Smooth muscle cell (in vitro differentiated cells): ENCODE data around the gene ASIC2. TPM values are rescaled to one million over a fixed set of nuclear protein-coding genes. Genes with fewer than 3 reads are reported as not detected.

Source experiments
- DNase-seq: peaks from one replicate; lab custom pipeline; 2025; ENCODE audit not compliant: unreplicated experiment; lab: John Stamatoyannopoulos, UW
- H2AFZ ChIP-seq: fragments of 200-600 bp; sonication (generic); 2 replicates; pipeline ENCODE4 v1.6.0; 2016; ENCODE audit warnings: antibody characterized with exemption, low read depth, mild to moderate bottlenecking
- H3F3A ChIP-seq: fragments of 200-600 bp; sonication (generic); 2 replicates; pipeline ENCODE4 v1.6.0; 2017; ENCODE audit warnings: antibody characterized with exemption, low read depth
- H3K27ac ChIP-seq: fragments of 200-600 bp; sonication (generic); 2 replicates; pipeline ENCODE4 v1.5.1; 2016; ENCODE audit warnings: low read depth, mild to moderate bottlenecking
- H3K27me3 ChIP-seq: fragments of 200-600 bp; sonication (generic); 2 replicates; pipeline ENCODE4 v1.6.1; 2016; ENCODE audit warnings: low read depth, mild to moderate bottlenecking
- H3K36me3 ChIP-seq: fragments of 200-600 bp; sonication (generic); 2 replicates; pipeline ENCODE4 v1.5.1; 2016; ENCODE audit warnings: low read depth
- H3K4me1 ChIP-seq: fragments of 200-600 bp; sonication (generic); 2 replicates; pipeline ENCODE4 v1.5.1; 2016; ENCODE audit warnings: low read depth
- H3K4me2 ChIP-seq: fragments of 200-600 bp; sonication (generic); 2 replicates; pipeline ENCODE4 v1.6.0; 2016; ENCODE audit warnings: mild to moderate bottlenecking
- H3K4me3 ChIP-seq: fragments of 200-600 bp; sonication (generic); 2 replicates; pipeline ENCODE4 v1.5.1; 2016; ENCODE audit warnings: mild to moderate bottlenecking
- H3K79me2 ChIP-seq: fragments of 200-600 bp; sonication (generic); 2 replicates; pipeline ENCODE4 v1.6.0; 2016; ENCODE audit warnings: low read depth, mild to moderate bottlenecking
- H3K9ac ChIP-seq: fragments of 200-600 bp; sonication (generic); 2 replicates; pipeline ENCODE4 v1.6.0; 2016; ENCODE audit warnings: low read depth
- H3K9me3 ChIP-seq: fragments of 200-600 bp; sonication (generic); replicated peaks from 2 replicates; pipeline ENCODE4 v1.5.1; 2016; ENCODE audit warnings: low read depth
- H4K20me1 ChIP-seq: fragments of 200-600 bp; sonication (generic); 2 replicates; pipeline ENCODE4 v1.6.0; 2016; ENCODE audit warnings: low read depth
- CTCF ChIP-seq: fragments of 200-600 bp; sonication (generic); IDR thresholded peaks from 2 replicates; pipeline ENCODE4 v1.5.1; 2017; ENCODE audit warnings: borderline replicate concordance, mild to moderate bottlenecking, antibody characterized with exemption; ENCODE audit not compliant: insufficient read depth, poor library complexity, severe bottlenecking
- WGBS: methylation state at CpG from one replicate; pipeline ENCODE4 v1.1.7; 2016; ENCODE audit warnings: low lambda C conversion rate; 5-methylcytosine and 5-hydroxymethylcytosine counted together
- polyA plus RNA-seq: library from polyadenylated mRNA; unstranded; fragments of >200 nt; fragmentation: Nextera tagmentation; extraction: Ambion mirVana; gene quantifications from 2 replicates; pipeline ENCODE4 v1.2.1, GENCODE V29; 2016
- total RNA-seq: library from RNA; depleted of rRNA; stranded (reverse); fragments of >200 nt; gene quantifications from 2 replicates; pipeline ENCODE4 v1.2.3, GENCODE V29; 2014

The ASIC2 gene
- total and polyA plus RNA-seq, 2 experiments from 2014 or later, result 0.18 to 0.23 TPM

GRCh38 chr17:33291248-33292200, 1.6 kb downstream of the ASIC2 start:
- no peaks in the 10 kb centered on the region for H4K20me1 ChIP-seq
- peak overlapping the region; percentile 63 for H2AFZ ChIP-seq
- 3% methylated on average over 81 of the region's 104 CpGs for WGBS
- H3K4me1 ChIP-seq, result peaks cover 8% of the 10 kb centered on the region
- no peaks in the 10 kb centered on the region for H3K79me2 ChIP-seq
- H3K27me3 ChIP-seq, result peaks cover 87% of the 10 kb centered on the region
- no peaks in the 10 kb centered on the region for H3K9me3 ChIP-seq
- DNase-seq, result peak; percentile 17
- no peaks in the 10 kb centered on the region for H3F3A ChIP-seq
- no peak overlapping the region for H3K9ac ChIP-seq
- no peak for TF ChIP-seq CTCF
- no peaks in the 10 kb centered on the region for H3K36me3 ChIP-seq
- no peak overlapping the region for H3K27ac ChIP-seq
- peak overlapping the region; percentile 49 for H3K4me3 ChIP-seq
- H3K4me2 ChIP-seq, result peak overlapping the region; percentile 84

GRCh38 chr17:33290253-33290652, 2.8 kb downstream of the ASIC2 start:
- Histone ChIP-seq H3K4me1 (peaks cover 8% of the 10 kb centered on the region), H2AFZ (no peak overlapping the region), H3K9ac (no peak overlapping the region), H3K4me3 (no peak overlapping the region), H3K27ac (no peak overlapping the region), H3K79me2 (no peaks in the 10 kb centered on the region), H4K20me1 (no peaks in the 10 kb centered on the region), H3F3A (no peaks in the 10 kb centered on the region), H3K4me2 (no peak overlapping the region), H3K9me3 (no peaks in the 10 kb centered on the region), H3K36me3 (no peaks in the 10 kb centered on the region), H3K27me3 (peaks cover 74% of the 10 kb centered on the region)
- DNase-seq, result no peak
- WGBS, result 79% methylated on average over 8 of the region's 8 CpGs
- no peak for TF ChIP-seq CTCF

- Histone ChIP-seq H3K9me3 (no peaks in the 10 kb centered on the region), H3K4me2 (no peak overlapping the region), H3K79me2 (no peaks in the 10 kb centered on the region), H3F3A (no peaks in the 10 kb centered on the region), H3K27me3 (peaks cover 61% of the 10 kb centered on the region), H3K4me3 (no peak overlapping the region), H2AFZ (no peak overlapping the region), H3K36me3 (no peaks in the 10 kb centered on the region), H3K9ac (no peak overlapping the region), H3K27ac (no peak overlapping the region), H3K4me1 (peaks cover 8% of the 10 kb centered on the region), H4K20me1 (no peaks in the 10 kb centered on the region)
- TF ChIP-seq CTCF, result no peak
- DNase-seq, result no peak
- 39% methylated on average over 1 of the region's 1 CpG for WGBS
Observed at GRCh38 chr17:33288954-33289353, 4.1 kb downstream of the ASIC2 start.
